GM10248 (cell line): ENCODE measurements around the gene STARD10.

Experiments
- CTCF ChIA-PET: fragments of 300-600 bp; sonication (Branson Sonifier 250); formaldehyde crosslinking; extraction: SDS; loops from one replicate; lab custom pipeline; 2021; ENCODE audit warnings: antibody characterized with exemption; lab: Yijun Ruan, JAX
- POLR2A ChIA-PET: fragments of 350-650 bp; sonication (Branson Sonifier 250); formaldehyde crosslinking; extraction: SDS; loops from one replicate; lab custom pipeline; 2020; ENCODE audit warnings: antibody characterized with exemption; lab: Yijun Ruan, JAX
- DNase-seq: peaks from one replicate; pipeline ENCODE4 v3.0.0; 2012; ENCODE audit errors: extremely low spot score
- CTCF ChIP-seq: IDR thresholded peaks from 2 replicates; pipeline ENCODE4 v1.5.1; 2012; ENCODE audit warnings: mild to moderate bottlenecking, low read depth; ENCODE audit errors: extremely low read depth, missing control alignments, control extremely low read depth

STARD10 gene

GRCh38 chr11:72752088-72752914, 41.5 kb downstream of the STARD10 start, which contains the start of gene ARAP1:
Gene ARAP1 (minus strand): TSS chr11:72752408. CDS start chr11:72727128, 25,280 bp downstream.
- TF ChIP-seq CTCF, result no peak
- ChIA-PET POLR2A (no interaction called here), CTCF (interaction anchor here (0.7 to 1.4 kb wide), 4 partner anchors 10 to 42 kb away, joined by 3 to 4 read pairs (median 4); partner anchors contain the start of gene STARD10)
- peak; percentile 93 for DNase-seq

GRCh38 chr11:72751116-72752087, 42.4 kb downstream of the STARD10 start:
- ChIA-PET CTCF (interaction anchor here (1.1 to 2.8 kb wide), 4 partner anchors 10 to 61 kb away, joined by 4 to 14 read pairs (median 6); partner anchors contain the start of gene STARD10), POLR2A (no interaction called here)
- TF ChIP-seq CTCF, result no peak
- DNase-seq, result no peak

GRCh38 chr11:72750556-72751115, 43.2 kb downstream of the STARD10 start:
- ChIA-PET POLR2A (no interaction called here), CTCF (interaction anchor here (0.8 to 2.8 kb wide), 6 partner anchors 10 to 62 kb away, joined by 3 to 14 read pairs (median 4); partner anchors contain the start of gene STARD10)
- TF ChIP-seq CTCF, result no peak
- DNase-seq, result no peak

- no peak for DNase-seq
- ChIA-PET CTCF (interaction anchor here (0.8 to 2.8 kb wide), 8 partner anchors 9 to 63 kb away, joined by 3 to 14 read pairs (median 4); partner anchors contain the start of gene STARD10), POLR2A (no interaction called here)
- no peak for TF ChIP-seq CTCF
These were observed 43.8 kb downstream of the STARD10 start for GRCh38 chr11:72750086-72750485.

- no peak for TF ChIP-seq CTCF
- ChIA-PET CTCF (interaction anchor here (1.0 to 1.6 kb wide), 5 partner anchors 16 to 47 kb away, joined by 3 to 4 read pairs (median 3); partner anchors contain the start of gene STARD10), POLR2A (interaction anchor here (0.6 kb wide), 1 partner anchor 395 kb away, joined by 4 read pairs; the partner anchor contains the start of gene FCHSD2)
- no peak for DNase-seq
These were observed 46.5 kb downstream of the STARD10 start for GRCh38 chr11:72747289-72747855.
